ENCODE measurements around the gene EP400.

The EP400 gene

DNA sequence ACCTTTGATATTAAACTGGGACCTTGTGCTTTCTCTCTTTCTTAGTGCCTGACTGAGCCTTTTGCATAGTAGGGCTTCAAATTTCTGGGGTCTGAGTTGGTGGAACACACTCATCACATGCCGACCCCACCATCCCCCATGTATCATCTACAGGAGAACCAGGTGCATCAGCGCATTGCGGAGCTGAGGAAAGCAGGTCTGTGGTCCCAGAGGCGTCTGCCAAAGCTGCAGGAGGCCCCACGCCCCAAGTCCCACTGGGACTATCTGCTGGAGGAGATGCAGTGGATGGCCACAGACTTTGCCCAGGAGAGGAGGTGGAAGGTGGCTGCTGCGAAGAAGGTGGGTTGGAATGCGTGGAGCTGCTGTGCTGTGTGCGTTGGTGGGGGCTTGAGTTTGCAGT lies 37.8 kb downstream of the EP400 start:
- DNase-seq, result no peak

DNA sequence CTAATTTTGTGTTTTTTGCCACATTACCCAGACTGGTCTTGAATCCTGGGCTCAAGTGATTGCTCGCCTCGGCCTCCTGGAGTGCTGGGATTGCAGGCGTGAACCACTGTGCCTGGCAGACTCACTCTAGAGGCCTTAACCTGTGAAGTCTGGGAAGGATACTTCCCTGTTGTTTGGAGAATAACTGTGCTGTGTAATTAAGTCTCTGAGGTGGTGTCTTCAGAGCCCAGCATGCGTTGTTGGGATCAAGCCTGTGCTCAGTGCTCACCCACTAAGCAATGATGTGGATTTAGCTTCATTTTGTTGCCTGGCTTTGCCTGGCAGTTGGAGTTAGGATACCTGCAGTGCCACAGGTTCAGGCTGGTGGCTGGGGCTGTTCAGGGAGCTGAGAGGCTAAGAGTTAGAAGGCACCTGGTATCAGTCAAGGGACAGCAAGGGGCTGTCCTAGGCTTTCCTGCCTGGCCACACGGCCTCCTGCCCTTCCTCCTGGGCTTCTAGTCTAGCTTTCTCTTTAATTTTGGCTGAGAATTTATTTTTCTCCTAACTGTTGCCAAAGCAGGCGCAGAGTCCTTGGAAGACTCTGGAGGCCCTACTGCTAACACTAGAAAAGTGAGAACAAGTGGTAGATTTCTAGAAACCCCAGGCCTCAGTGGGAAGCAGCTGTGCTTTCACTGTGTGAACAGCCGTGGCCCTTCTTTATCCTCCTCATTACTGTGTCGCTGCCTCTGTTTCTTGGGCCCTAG lies 38.5 kb downstream of the EP400 start:
- DNase-seq, result no peak

DNA sequence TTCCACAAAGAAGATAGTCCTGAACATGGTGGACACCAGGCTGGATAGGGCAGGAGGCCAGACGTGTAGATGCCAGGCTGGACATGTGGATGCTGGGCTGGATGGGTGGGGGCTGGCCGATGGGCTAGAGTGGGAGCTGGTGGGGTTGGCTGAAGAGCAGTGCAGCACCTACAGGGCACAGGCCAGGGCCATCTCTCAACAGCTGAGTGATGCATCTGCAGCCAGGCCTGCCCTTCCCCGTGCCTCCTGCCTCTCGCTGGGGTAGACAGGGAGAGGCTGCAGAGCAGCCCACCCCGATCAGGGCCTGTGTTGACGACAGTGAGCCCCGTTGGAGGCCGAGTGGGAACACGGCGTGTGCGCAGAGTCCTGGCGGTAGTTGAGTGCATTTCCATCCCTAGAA lies 39.3 kb downstream of the EP400 start:
- DNase-seq, result no peak

DNA sequence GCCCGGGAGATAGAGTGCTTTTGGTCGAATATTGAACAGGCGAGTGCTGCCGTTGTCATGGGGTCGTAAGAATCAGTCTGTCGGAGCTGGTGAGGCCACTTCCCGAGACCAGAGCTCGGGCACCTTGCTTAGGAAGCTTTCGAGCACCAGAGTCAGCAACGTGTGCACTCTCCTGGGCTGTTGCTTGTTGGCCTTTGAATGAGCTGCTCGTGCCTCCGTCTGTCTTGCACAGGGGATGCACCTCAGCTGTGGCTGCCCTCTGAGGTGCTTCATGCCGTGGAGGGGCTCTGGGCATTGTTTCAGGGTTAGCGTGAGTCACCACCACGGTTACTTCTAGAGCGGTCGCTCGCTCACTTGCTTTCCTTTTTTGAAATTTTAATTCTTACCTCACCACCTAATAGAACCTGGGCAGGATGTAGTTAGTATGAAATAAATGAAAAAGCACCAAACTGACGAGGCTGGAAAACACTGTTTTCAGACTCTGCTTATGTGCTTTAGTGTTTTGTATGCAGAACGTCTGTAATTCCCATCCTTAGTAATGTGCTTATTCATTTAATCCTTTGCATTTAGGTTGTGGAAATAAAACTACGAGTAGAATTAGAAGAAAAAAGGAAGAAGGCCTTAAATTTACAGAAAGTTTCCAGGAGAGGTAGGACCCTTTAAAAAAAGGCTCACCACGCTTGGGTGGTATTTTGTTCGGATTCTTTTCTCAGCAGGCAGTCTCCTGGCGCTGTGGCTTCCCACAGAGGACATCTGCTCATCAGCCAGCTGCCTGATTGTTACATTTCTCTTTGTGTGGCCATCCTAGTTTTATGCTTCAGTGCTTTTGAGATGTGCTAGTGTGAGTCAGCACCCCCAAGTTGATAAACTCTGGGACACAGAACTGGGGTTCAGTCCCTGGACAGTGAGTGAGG lies 40.6 kb downstream of the EP400 start:
- no peak for DNase-seq

DNA sequence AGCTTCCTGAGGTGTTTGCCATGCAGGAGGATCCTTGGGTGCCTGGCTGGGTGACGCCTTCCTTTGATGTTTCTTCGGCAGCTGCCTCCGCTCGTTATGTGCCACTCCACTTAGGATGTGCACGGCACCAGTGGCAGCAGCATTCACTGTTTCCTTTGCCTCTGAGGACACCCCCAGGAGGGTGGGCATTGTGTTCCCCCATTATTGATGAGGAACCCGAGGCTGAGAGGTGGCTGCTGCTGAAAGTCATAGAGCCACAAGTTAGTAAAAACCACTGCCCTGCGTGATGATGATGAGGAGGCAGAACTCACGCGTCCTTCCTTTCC lies 41.2 kb downstream of the EP400 start:
- no peak for DNase-seq

DNA sequence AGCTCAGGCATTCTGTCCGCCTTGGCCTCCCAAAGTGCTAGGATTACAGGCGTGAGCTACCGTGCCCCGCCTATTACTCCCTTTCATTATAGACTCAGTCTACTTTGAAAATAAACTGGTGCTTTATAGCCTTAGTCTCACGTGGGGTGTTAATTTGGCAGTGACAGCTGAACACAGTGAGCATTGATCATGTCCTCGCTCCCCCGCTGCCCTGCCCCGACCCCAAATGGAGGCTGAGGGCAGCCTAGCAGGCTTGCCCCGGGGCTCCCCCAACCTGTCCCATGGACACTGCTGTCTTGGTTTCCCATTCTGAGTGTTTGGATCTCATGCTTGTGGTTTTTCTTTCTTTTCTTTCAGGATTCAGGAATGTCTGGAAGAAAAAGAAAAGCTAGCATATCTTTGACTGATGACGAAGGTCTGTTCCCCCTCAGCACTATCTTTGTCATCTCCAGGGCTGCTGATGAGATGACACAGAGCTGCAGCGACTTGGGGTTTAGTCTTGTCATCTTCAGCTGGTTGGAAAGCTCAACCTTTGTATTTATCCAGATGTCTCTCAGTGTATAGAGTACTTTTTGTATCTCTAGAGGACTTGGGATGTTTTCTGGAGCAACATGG lies 42.2 kb downstream of the EP400 start:
- no peak for DNase-seq

DNA sequence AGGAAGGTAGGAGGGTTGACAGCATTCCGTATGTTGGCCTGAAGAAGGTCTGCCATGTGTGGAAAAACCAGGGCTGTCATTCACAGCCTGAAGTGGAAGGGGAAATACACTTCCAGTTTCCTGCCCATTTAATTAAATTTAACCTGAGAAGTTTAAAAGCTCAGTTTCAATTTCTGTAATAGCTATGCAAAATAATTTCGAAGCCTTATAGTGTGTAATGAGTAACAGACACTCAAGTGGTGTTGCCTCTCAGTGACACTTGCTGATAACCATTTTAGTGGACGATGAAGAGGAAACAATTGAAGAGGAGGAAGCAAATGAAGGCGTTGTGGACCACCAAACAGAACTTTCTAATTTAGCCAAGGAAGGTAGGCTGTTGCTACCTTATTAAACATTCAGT lies 44.8 kb downstream of the EP400 start:
- no peak for DNase-seq

DNA sequence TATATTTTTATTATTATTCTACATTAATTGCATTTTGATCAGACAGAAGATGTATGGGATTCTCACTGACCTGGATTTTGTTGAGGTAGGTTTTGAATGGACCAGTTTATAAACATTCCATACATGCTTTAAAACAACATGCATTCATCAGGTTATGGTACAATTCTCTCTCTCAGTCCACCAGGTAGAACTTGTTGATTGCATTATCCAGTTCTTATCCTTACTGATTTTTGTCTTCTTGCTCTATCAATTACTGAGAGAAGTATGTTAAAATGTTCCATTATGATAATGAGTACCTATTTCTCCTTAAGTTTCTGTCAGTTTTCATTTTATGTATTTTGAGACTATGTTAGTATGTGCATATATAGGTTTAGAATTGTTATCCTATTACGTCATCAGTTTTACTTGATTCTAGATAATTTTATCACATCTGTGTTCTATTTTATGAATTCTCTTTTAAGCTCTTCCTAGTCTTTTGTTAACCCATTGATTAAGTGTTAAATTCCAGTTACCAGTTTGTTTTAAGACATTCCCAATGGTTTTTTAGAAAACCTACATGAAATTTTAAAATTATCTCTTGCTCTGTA lies 50.6 kb downstream of the EP400 start:
- no peak for DNase-seq

DNA sequence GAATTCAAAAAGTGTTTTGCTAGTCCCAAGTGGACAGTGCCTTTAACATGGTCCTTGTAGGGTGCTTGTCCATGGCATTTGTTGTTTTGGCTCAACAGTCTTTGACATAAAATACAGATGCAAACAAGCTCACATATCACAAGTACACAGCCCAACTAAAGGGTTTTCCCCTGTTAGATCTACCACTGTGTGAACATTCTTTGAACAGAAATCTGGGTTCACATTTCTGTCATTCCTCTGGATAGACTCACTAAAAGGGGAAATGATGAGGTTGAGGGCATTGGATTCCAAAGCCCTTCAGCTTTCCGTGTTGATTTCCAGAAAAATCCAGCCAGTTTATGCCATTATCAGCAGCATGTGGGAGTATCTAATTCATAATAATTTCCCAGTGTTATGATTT lies 54.1 kb downstream of the EP400 start:
- DNase-seq, result no peak

DNA sequence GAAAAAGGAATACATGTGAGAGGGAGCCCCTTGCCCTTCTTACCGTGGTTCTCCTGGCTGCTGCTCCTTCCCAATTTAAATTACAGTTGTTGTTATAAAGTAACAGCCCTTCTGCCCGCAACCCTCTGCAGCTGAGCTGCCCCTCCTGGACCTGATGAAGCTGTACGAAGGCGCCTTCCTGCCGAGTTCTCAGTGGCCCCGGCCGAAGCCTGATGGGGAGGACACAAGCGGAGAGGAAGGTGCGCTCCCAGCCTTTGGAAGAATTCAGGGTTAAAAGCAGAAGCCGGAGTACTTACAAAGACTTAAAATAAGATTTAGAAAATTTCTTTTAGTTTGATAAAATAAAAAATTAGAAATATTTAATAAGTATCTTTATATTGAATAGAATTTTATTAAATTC lies 55.2 kb downstream of the EP400 start:
- no peak for DNase-seq

DNA sequence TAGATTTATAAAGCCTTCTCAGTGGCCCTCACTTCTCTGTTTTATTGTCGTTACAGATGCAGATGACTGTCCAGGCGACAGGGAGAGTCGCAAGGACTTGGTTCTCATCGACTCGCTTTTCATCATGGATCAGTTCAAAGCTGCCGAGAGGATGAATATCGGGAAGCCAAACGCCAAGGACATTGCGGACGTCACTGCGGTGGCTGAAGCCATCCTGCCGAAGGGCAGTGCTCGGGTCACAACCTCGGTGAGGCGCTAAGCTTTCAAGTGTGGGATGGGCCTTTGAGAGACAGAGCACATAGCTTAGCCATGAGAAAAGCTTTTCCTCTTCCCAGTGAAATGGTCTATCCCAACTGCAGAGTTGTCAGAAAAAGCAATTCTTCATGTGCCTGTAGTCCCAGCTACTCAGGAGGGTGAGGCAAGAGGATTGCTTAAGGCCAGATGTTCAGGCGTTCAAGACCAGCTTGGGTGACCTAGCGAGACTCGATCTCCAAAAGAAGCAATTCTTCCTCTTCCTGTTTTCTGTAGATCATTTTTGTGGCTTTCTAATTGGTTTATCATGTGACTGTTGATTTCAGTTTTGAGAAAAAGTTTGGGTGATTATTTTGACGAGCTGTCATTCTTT lies 56.4 kb downstream of the EP400 start:
- peak; percentile 2 for DNase-seq

DNA sequence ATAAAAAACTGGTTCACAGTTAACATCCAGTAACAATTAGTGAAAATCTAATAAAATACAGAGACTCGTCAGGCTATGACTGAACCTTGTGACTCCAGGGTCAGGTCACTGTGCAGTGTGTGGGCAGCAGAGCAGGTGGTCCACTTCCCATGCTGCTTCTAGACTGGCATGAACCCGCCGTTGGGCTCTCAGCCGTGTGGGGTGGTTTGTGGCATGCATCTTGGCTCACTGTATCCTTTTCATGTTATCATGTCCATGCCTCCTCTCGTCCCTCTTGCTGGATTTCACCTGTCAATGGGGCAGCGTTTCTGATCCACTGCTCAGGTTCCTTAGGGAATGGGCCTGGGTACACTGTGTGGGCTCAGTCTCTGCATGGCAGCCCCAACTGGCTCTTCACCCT lies 57.3 kb downstream of the EP400 start:
- no peak for DNase-seq

DNA sequence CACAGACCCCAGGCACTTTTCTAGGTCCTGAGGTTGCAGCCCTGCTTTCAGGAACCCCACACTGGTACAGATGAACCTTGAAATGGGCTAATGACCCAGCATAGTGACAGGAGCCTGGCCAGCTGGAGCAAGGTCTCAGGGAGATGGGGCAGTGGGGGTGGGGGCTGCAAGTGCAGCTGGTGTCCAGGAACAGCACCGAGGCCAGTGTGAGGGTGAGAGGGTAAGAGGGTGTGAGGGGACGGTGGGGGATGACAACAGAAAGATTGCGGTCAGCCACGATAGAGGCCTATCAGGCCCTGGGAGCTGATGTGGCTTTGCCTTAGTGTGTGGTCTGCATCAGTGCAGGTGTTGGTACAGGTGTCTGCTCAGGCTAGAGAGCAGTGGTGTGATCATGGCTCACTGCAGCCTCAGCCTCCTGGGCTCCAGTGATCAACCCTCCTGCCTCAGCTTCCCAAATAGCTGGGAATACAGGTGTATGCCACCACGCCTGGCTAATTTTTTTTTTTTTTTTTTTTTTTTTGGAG lies 59.7 kb downstream of the EP400 start:
- DNase-seq, result no peak

DNA sequence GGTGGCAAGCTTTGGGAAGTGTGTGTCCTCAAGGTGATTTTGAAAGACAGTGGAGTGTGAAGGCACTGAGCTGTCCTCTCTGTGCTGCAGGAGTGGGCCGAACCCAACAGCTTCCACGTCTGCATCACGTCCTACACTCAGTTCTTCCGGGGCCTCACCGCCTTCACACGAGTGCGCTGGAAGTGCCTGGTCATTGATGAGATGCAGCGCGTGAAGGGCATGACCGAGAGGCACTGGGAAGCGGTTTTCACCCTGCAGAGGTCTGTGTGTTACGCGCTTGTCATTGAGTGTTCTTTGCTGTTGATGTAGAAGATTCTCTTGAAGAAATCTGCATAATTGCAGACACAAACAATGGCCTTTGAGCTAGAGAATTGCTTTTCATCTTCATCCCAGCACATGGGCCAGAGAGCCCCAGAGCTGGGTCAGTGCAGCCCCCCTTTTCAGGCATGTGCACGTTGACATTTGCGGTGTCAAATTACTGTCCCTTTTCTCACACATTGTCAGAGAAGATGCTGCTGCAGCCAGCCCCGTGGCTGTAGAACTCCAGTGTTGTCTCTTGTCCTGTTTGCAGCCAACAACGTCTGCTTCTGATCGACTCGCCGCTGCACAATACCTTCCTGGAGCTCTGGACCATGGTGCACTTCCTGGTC lies 63.3 kb downstream of the EP400 start:
- no peak for DNase-seq

DNA sequence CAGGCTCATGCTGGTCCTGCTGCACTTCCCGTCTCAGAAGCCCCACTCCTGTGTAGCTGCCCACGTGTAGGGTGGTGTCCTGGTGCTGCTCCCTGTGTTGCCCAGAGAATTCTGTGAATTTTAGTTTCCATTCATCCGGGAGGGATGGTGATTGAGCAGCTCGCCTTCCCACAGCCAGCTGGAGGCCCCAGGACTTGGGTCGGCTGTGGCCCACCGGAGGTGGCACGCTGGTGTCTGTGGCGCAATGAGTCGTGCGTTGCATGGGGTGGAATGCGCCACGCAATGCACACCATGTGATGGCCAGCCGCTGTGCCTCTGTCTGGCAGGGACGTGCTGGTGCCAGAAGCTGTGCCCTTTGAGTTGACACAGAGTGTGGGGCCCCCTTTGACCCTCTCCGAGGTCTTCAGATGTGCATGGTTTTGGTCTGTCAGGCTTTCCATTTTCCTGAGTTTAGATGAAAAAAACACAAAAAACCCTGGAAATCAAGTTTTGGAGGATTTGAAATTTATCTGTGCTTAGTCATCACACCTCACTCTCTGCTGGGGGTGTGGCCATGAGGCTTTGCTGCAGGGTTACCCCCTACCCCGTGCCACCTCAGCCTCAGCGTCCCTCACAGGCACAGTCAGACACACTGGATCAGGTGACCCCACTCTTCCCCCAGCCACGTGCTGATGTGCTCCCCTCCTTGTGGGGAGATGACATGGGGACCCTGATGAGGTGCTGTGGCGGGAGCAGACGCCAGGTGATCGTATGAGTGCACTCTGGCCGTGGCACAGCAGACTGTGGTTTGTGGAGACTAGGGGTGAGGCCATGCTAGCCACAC lies 64.6 kb downstream of the EP400 start:
- DNase-seq, result no peak

DNA sequence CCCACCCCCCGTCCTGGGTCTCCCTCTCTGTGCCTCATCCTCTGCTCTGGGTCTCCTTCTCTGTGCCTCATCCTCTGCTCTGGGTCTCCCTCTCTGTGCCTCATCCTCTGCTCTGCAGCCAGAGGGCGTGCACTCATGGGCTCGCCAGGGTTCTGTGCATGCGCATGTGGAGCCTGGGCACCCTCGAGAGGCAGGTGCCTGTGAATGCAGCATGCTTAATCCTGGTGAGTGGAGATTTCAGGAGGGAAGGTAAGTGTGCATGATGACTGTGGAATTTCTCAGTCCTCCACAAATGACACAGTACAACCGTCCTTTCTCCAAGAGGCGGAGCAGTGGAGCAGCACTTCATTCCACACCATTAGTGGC lies 65.2 kb downstream of the EP400 start:
- no peak for DNase-seq

DNA sequence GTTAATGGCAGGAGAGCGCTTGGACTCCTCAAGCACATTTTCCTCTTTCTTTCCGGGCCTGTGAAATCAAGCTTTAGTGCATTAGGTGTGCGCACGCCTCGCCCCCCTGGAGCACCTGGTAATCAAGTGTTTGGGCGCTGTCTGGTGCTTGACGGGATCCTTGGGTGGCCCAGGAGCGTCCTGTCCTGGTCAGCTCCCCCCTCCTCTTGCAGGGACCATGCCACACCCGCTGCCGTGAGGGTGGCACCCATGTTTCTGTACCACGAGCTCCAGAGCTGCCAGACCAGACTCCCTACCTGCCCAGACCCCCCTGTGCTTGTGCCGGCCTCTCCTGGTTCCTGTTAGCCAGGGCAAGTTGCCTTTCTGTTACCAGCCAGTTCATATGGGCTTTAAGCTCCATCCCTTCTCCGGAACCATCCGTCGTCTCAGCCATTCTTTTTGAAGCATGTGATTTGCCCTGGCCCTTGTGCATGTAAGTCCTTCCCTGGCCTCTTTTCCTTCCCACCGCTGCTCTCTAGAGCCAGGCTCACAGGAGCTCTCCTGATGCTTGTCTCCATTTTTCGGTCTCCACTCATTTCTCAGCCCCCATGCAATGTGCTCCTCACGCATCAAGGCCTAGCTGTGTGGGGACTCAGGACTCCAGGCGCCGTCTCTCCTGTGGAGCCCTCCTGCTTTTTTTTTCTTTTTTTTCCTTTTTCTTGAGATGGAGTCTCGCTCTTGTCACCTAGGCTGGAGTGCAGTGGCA lies 66.1 kb downstream of the EP400 start:
- DNase-seq, result no peak

DNA sequence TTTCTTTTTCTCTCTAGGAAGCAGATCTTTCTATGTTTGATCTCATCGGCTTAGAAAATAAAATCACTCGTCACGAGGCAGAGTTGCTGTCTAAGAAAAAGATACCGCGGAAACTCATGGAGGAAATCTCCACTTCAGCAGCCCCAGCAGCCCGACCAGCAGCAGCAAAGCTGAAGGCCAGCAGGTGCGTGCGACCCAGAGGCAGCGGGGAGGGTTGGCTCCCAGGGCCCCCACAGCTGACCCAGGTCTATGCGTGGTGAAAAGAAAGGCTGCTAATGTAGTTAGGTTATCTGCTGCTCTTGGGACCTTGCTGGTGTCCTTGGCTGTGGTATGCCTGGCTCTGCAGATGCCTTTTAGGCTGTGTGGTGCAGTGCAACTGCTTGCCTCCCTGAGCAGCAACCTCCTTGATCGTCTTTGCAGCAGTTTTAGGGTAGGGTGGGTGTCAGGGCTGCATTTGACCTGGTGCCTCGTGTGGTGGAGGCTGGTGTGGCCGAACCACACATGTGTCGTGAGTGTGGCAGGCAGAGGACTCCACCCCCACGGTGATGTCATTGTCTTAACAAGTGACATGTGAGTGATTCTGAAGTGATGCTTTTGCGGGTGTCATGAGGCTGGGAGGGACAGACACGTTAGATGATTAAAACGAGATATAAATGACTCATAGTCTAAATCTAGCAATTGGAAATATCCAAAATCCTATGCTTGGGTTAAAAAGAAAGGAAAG lies 68.6 kb downstream of the EP400 start:
- no peak for DNase-seq

DNA sequence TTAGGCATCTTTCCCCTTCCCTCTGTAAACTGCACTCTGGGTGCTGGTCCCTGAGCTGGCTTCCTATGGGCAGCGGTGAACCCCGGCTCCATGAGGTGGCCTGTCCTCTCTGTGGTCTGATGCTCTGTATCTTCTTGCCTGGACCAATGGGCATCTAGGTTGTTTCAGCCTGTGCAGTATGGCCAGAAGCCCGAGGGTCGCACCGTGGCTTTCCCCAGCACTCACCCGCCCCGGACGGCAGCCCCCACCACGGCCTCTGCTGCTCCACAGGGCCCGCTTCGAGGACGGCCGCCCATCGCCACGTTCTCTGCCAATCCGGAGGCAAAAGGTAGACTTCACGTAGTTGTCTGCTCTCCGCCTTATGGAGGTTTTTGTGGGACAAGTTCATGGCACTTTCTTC lies 70.1 kb downstream of the EP400 start:
- DNase-seq, result no peak

DNA sequence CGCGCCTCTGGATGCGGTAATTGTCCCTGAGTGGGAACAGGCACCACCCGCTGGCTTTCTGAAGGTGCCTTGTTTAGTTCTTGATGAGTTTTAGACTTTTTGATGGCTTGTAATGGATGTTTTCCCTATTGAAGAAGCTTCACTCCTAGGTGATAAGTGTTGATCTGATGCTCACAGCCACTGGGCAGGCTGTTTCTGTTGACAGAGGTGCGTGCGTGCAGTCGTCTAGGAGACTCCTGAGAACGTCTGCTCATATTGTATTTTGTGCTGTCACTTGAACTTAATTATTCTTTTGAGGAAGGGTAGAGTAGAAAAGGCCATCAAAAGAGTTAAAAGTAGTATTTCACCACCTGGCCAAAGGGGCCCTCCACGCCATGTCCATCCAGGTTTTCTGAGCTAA lies 70.5 kb downstream of the EP400 start:
- DNase-seq, result no peak

Data from OCI-M1 (cell line).